CD8-positive, alpha-beta memory T cell (primary cell): ENCODE measurements around the gene PDZD2. TPM values are rescaled to one million over a fixed set of nuclear protein-coding genes. Genes with fewer than 3 reads are reported as not detected.

ENCODE experiments used
- CTCF ChIA-PET: fragments of 350-600 bp; sonication (Branson Sonifier 250); formaldehyde crosslinking; loops from one replicate; lab custom pipeline; 2021; ENCODE audit warnings: antibody characterized with exemption; lab: Charles Lee
- POLR2A ChIA-PET: fragments of 350-600 bp; sonication (Branson Sonifier 250); formaldehyde crosslinking; loops from one replicate; lab custom pipeline; 2021; ENCODE audit warnings: antibody characterized with exemption; lab: Charles Lee
- DNase-seq, 5 donors: peaks; one replicate each; pipeline versions ENCODE4 v3.0.0 to v3.0.0-alpha.2; 2020 to 2022; ENCODE audit warnings: mixed read lengths in 1 of 5
- H3K27ac ChIP-seq: one replicate; pipeline ENCODE4 v1.7.0; 2013; ENCODE audit warnings: low read depth, mild to moderate bottlenecking, low read length, moderate library complexity
- H3K27me3 ChIP-seq: 2 replicates; pipeline ENCODE4 v1.7.0; 2013; ENCODE audit warnings: low read length, mild to moderate bottlenecking; ENCODE audit not compliant: insufficient read depth, poor library complexity, severe bottlenecking
- H3K36me3 ChIP-seq: 2 replicates; pipeline ENCODE4 v1.7.0; 2013; ENCODE audit warnings: mild to moderate bottlenecking, low read length, moderate library complexity; ENCODE audit not compliant: insufficient read depth
- H3K4me1 ChIP-seq: 2 replicates; pipeline ENCODE4 v1.7.0; 2013; ENCODE audit warnings: mild to moderate bottlenecking, low read length, moderate library complexity; ENCODE audit not compliant: insufficient read depth
- H3K4me3 ChIP-seq: 2 replicates; pipeline ENCODE4 v1.7.0; 2013; ENCODE audit warnings: mild to moderate bottlenecking, low read length
- H3K9me3 ChIP-seq: 2 replicates; pipeline ENCODE4 v1.7.0; 2013; ENCODE audit warnings: mild to moderate bottlenecking, low read length
- H3K27ac Mint-ChIP-seq, 8 donors: one replicate each; pipeline ENCODE4 v1.8.0; 2020 to 2021; ENCODE audit warnings: mixed read lengths in 8 of 8, mild to moderate bottlenecking in 6 of 8, inconsistent platforms in 3 of 8, moderate library complexity in 3 of 8
- H3K27me3 Mint-ChIP-seq, 2 donors: one replicate each; pipeline ENCODE4 v1.8.0; 2020 to 2021; ENCODE audit warnings: mixed read lengths in 2 of 2, mild to moderate bottlenecking in 1 of 2, moderate library complexity in 1 of 2
- H3K36me3 Mint-ChIP-seq, 3 donors: one replicate each; pipeline ENCODE4 v1.8.0; 2020 to 2021; ENCODE audit warnings: mixed read lengths in 3 of 3, inconsistent platforms in 1 of 3, mild to moderate bottlenecking in 1 of 3
- H3K4me1 Mint-ChIP-seq, 3 donors: one replicate each; pipeline ENCODE4 v1.8.0; 2020 to 2021; ENCODE audit warnings: mixed read lengths in 3 of 3, inconsistent platforms in 1 of 3, mild to moderate bottlenecking in 1 of 3
- H3K4me3 Mint-ChIP-seq, 7 donors: one replicate each; pipeline ENCODE4 v1.8.0; 2020 to 2021; ENCODE audit warnings: mixed read lengths in 7 of 7, mild to moderate bottlenecking in 6 of 7, moderate library complexity in 4 of 7, inconsistent platforms in 2 of 7
- H3K9me3 Mint-ChIP-seq, 5 donors: one replicate each; pipeline ENCODE4 v1.8.0; 2020 to 2022; ENCODE audit warnings: mixed read lengths in 5 of 5, mild to moderate bottlenecking in 3 of 5, moderate library complexity in 2 of 5, inconsistent platforms in 1 of 5
- polyA plus RNA-seq: library from polyadenylated mRNA; unstranded; fragments of 300-500 nt; fragmentation: Illumina TruSeq; gene quantifications from one replicate; pipeline ENCODE4 v1.2.3, GENCODE V29; 2021
- total RNA-seq, 2 experiments: library from RNA; stranded (reverse); gene quantifications; one replicate each; pipeline ENCODE4 v1.2.3, GENCODE V29; 2021

The PDZD2 gene
- total and polyA plus RNA-seq, 3 experiments from 2014 or later = 0.15 to 0.40 (median 0.27) TPM

GRCh38 chr5:31887556-31887955, 248.6 kb downstream of the PDZD2 start:
- ChIA-PET POLR2A (no interaction called here), CTCF (no interaction called here)
- H3K27me3 Mint-ChIP-seq = peaks cover 8 to 9% of the 10 kb centered on the region in 2 donors
- no peaks in the 10 kb centered on the region for H3K4me1 ChIP-seq
- H3K9me3 Mint-ChIP-seq = no peaks in the 10 kb centered on the region
- H3K36me3 Mint-ChIP-seq = no peaks in the 10 kb centered on the region
- no peaks in the 10 kb centered on the region for H3K9me3 ChIP-seq
- H3K27ac Mint-ChIP-seq = no peak overlapping the region
- DNase-seq = no peak
- no peaks in the 10 kb centered on the region for H3K36me3 ChIP-seq
- H3K4me3 ChIP-seq = no peak overlapping the region
- H3K27ac ChIP-seq = no peak overlapping the region
- H3K27me3 ChIP-seq = no peaks in the 10 kb centered on the region
- H3K4me1 Mint-ChIP-seq = no peaks in the 10 kb centered on the region
- H3K4me3 Mint-ChIP-seq = no peak overlapping the region

GRCh38 chr5:31888564-31888963, 249.6 kb downstream of the PDZD2 start:
- Histone ChIP-seq H3K4me1 (no peaks in the 10 kb centered on the region), H3K27ac (no peak overlapping the region), H3K4me3 (no peak overlapping the region), H3K36me3 (no peaks in the 10 kb centered on the region), H3K27me3 (no peaks in the 10 kb centered on the region), H3K9me3 (no peaks in the 10 kb centered on the region)
- Mint-ChIP-seq H3K4me1 (no peaks in the 10 kb centered on the region), H3K9me3 (no peaks in the 10 kb centered on the region), H3K36me3 (no peaks in the 10 kb centered on the region), H3K27ac (no peak overlapping the region), H3K4me3 (no peak overlapping the region), H3K27me3 (peaks cover 8 to 9% of the 10 kb centered on the region in 2 donors)
- DNase-seq = no peak
- POLR2A ChIA-PET = no interaction called here
- CTCF ChIA-PET = no interaction called here

- H3K27me3 Mint-ChIP-seq = peaks cover 8 to 9% of the 10 kb centered on the region in 2 donors
- Histone ChIP-seq H3K27me3 (no peaks in the 10 kb centered on the region), H3K4me1 (no peaks in the 10 kb centered on the region), H3K27ac (no peak overlapping the region), H3K4me3 (no peak overlapping the region), H3K9me3 (no peaks in the 10 kb centered on the region), H3K36me3 (no peaks in the 10 kb centered on the region)
- no peak overlapping the region for H3K27ac Mint-ChIP-seq
- ChIA-PET POLR2A (no interaction called here), CTCF (no interaction called here)
- H3K4me1 Mint-ChIP-seq = no peaks in the 10 kb centered on the region
- no peaks in the 10 kb centered on the region for H3K36me3 Mint-ChIP-seq
- H3K4me3 Mint-ChIP-seq = no peak overlapping the region
- DNase-seq = no peak
- H3K9me3 Mint-ChIP-seq = no peaks in the 10 kb centered on the region
Measured at GRCh38 chr5:31889001-31889561, 250.2 kb downstream of the PDZD2 start.

- ChIA-PET CTCF (no interaction called here), POLR2A (no interaction called here)
- no peaks in the 10 kb centered on the region for H3K4me1 Mint-ChIP-seq
- no peaks in the 10 kb centered on the region for H3K36me3 ChIP-seq
- no peak overlapping the region for H3K4me3 Mint-ChIP-seq
- no peak overlapping the region for H3K4me3 ChIP-seq
- H3K36me3 Mint-ChIP-seq = no peaks in the 10 kb centered on the region
- no peak overlapping the region for H3K27ac ChIP-seq
- H3K4me1 ChIP-seq = no peaks in the 10 kb centered on the region
- DNase-seq = no peak
- no peak overlapping the region for H3K27ac Mint-ChIP-seq
- no peaks in the 10 kb centered on the region for H3K27me3 ChIP-seq
- H3K9me3 ChIP-seq = no peaks in the 10 kb centered on the region
- no peaks in the 10 kb centered on the region for H3K9me3 Mint-ChIP-seq
- peaks cover 7 to 8% of the 10 kb centered on the region in 2 donors for H3K27me3 Mint-ChIP-seq
Measured at GRCh38 chr5:31890046-31890445, 251.1 kb downstream of the PDZD2 start.

- ChIA-PET CTCF (no interaction called here), POLR2A (no interaction called here)
- Mint-ChIP-seq H3K27me3 (peaks cover 0 to 7% of the 10 kb centered on the region in 2 donors), H3K36me3 (no peaks in the 10 kb centered on the region), H3K9me3 (no peaks in the 10 kb centered on the region), H3K4me3 (no peak overlapping the region), H3K27ac (no peak overlapping the region), H3K4me1 (no peaks in the 10 kb centered on the region)
- Histone ChIP-seq H3K4me3 (no peak overlapping the region), H3K4me1 (no peaks in the 10 kb centered on the region), H3K27me3 (no peaks in the 10 kb centered on the region), H3K27ac (no peak overlapping the region), H3K9me3 (no peaks in the 10 kb centered on the region), H3K36me3 (no peaks in the 10 kb centered on the region)
- no peak for DNase-seq
Measured at GRCh38 chr5:31894141-31894540, 255.2 kb downstream of the PDZD2 start.

- Histone ChIP-seq H3K27me3 (no peaks in the 10 kb centered on the region), H3K27ac (no peak overlapping the region), H3K4me3 (no peak overlapping the region), H3K9me3 (no peaks in the 10 kb centered on the region), H3K36me3 (no peaks in the 10 kb centered on the region), H3K4me1 (no peaks in the 10 kb centered on the region)
- no peak for DNase-seq
- Mint-ChIP-seq H3K9me3 (no peaks in the 10 kb centered on the region), H3K4me3 (peak overlapping the region in 1 of 7 donors; percentile 49), H3K36me3 (no peaks in the 10 kb centered on the region), H3K4me1 (no peaks in the 10 kb centered on the region), H3K27me3 (peaks cover 0 to 7% of the 10 kb centered on the region in 2 donors), H3K27ac (no peak overlapping the region)
- ChIA-PET CTCF (no interaction called here), POLR2A (no interaction called here)
Measured at GRCh38 chr5:31895199-31895820, 256.4 kb downstream of the PDZD2 start.

- POLR2A ChIA-PET = no interaction called here
- H3K4me3 Mint-ChIP-seq = no peak overlapping the region
- no peaks in the 10 kb centered on the region for H3K4me1 Mint-ChIP-seq
- Histone ChIP-seq H3K27ac (no peak overlapping the region), H3K9me3 (no peaks in the 10 kb centered on the region), H3K4me3 (no peak overlapping the region), H3K36me3 (no peaks in the 10 kb centered on the region), H3K4me1 (no peaks in the 10 kb centered on the region), H3K27me3 (no peaks in the 10 kb centered on the region)
- no peak for DNase-seq
- H3K9me3 Mint-ChIP-seq = no peaks in the 10 kb centered on the region
- H3K27ac Mint-ChIP-seq = no peak overlapping the region
- no peaks in the 10 kb centered on the region for H3K36me3 Mint-ChIP-seq
- CTCF ChIA-PET = no interaction called here
- H3K27me3 Mint-ChIP-seq = peaks cover 4 to 7% of the 10 kb centered on the region in 2 donors
Measured at GRCh38 chr5:31898036-31898632, 259.2 kb downstream of the PDZD2 start.

- H3K9me3 Mint-ChIP-seq = peaks cover 0 to 3% (median 0%) of the 10 kb centered on the region in 5 donors
- peaks cover 4 to 7% of the 10 kb centered on the region in 2 donors for H3K27me3 Mint-ChIP-seq
- no peaks in the 10 kb centered on the region for H3K4me1 Mint-ChIP-seq
- ChIA-PET POLR2A (no interaction called here), CTCF (no interaction called here)
- no peaks in the 10 kb centered on the region for H3K36me3 Mint-ChIP-seq
- H3K36me3 ChIP-seq = no peaks in the 10 kb centered on the region
- no peaks in the 10 kb centered on the region for H3K9me3 ChIP-seq
- H3K4me1 ChIP-seq = no peaks in the 10 kb centered on the region
- no peak overlapping the region for H3K4me3 Mint-ChIP-seq
- no peak overlapping the region for H3K27ac ChIP-seq
- no peaks in the 10 kb centered on the region for H3K27me3 ChIP-seq
- H3K27ac Mint-ChIP-seq = no peak overlapping the region
- no peak overlapping the region for H3K4me3 ChIP-seq
- no peak for DNase-seq
Measured at GRCh38 chr5:31900296-31900865, 261.4 kb downstream of the PDZD2 start.
